Measurements from ENCODE around the gene ATP9A. TPM values are rescaled to one million over a fixed set of nuclear protein-coding genes. Genes with fewer than 3 reads are reported as not detected.

The ATP9A gene
- total RNA-seq, 1 experiment from 2014 or later = 7.3 TPM

DNA sequence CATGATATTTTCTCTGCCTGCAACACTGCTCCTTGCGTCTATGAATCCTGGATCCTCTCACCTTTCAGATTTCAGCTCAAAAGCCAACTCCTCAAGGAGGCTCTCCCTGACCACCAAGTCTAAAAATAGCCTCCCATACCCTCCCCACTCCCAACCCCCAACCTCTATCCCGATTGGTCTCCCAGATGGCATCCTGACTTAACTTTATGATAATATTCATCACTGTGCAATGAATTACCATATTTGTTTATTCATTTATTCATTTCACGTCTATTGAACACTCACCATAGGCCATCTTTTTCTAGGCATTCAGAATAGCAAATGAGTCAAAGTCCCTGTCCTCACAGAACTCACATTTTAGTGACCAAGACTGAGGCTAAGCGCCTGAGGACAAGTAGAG, 183.0 kb downstream of the ATP9A start:
- Mint-ChIP-seq H3K27me3 (ENCODE audit: insufficient read depth, unreplicated experiment) (peaks cover 16% of the 10 kb centered on the region), H3K36me3 (ENCODE audit: insufficient read depth, unreplicated experiment) (peaks cover 6% of the 10 kb centered on the region), H3K9me3 (ENCODE audit: unreplicated experiment) (no peaks in the 10 kb centered on the region), H3K4me3 (ENCODE audit: unreplicated experiment) (no peak overlapping the region), H3K27ac (ENCODE audit: low read depth, unreplicated experiment) (no peak overlapping the region), H3K4me1 (ENCODE audit: insufficient read depth, unreplicated experiment) (no peaks in the 10 kb centered on the region)
- BruUV-seq (replicated peaks) = no TSS peak
- ChIA-PET CTCF (interaction anchor here (0.8 to 2.8 kb wide), 2 partner anchors 10 to 199 kb away, joined by 3 to 21 read pairs; no protein-coding TSS in a partner anchor), POLR2A (interaction anchor here (0.6 kb wide), 1 partner anchor 460 kb away, joined by 3 read pairs; no protein-coding TSS in a partner anchor)
- no peak for DNase-seq (ENCODE audit: unreplicated experiment)
- TF ChIP-seq, protein P1, sequence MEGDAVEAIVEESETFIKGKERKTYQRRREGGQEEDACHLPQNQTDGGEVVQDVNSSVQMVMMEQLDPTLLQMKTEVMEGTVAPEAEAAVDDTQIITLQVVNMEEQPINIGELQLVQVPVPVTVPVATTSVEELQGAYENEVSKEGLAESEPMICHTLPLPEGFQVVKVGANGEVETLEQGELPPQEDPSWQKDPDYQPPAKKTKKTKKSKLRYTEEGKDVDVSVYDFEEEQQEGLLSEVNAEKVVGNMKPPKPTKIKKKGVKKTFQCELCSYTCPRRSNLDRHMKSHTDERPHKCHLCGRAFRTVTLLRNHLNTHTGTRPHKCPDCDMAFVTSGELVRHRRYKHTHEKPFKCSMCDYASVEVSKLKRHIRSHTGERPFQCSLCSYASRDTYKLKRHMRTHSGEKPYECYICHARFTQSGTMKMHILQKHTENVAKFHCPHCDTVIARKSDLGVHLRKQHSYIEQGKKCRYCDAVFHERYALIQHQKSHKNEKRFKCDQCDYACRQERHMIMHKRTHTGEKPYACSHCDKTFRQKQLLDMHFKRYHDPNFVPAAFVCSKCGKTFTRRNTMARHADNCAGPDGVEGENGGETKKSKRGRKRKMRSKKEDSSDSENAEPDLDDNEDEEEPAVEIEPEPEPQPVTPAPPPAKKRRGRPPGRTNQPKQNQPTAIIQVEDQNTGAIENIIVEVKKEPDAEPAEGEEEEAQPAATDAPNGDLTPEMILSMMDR (IDR thresholded peaks at IDR 0.05; ENCODE audit: unreplicated experiment) = no peak
- intact Hi-C loops (cut with micrococcal nuclease) = no loop called here

DNA sequence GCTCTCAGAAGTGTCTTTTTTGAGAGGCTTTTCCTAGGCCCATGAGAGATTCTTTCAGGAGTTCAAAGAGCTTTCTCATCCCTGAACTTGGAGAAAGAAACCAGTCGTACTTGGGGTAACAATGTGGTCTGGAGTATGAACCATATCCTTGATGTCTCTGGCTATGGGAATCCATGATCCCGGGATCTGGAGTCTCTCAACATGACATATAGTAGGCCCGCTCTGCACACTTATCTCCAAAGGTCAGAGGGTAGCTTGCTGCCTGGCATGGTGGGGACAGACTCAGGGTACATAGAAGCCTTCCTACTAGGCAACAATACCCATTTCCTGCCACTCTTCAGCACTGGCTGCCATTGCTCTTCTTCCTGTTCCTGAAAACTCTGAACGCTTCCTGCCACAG, 183.5 kb downstream of the ATP9A start:
- no peak overlapping the region for H3K27ac Mint-ChIP-seq (ENCODE audit: low read depth, unreplicated experiment)
- H3K4me1 Mint-ChIP-seq (ENCODE audit: insufficient read depth, unreplicated experiment) = no peaks in the 10 kb centered on the region
- H3K9me3 Mint-ChIP-seq (ENCODE audit: unreplicated experiment) = no peaks in the 10 kb centered on the region
- TF ChIP-seq, protein P1 (IDR thresholded peaks at IDR 0.05; ENCODE audit: unreplicated experiment) = no peak
- no peak for DNase-seq (ENCODE audit: unreplicated experiment)
- H3K27me3 Mint-ChIP-seq (ENCODE audit: insufficient read depth, unreplicated experiment) = peaks cover 16% of the 10 kb centered on the region
- intact Hi-C loops (cut with micrococcal nuclease) = no loop called here
- CTCF ChIA-PET = interaction anchor here (0.8 to 2.8 kb wide), 3 partner anchors 10 to 212 kb away, joined by 3 to 21 read pairs (median 6); no protein-coding TSS in a partner anchor
- H3K4me3 Mint-ChIP-seq (ENCODE audit: unreplicated experiment) = no peak overlapping the region
- no TSS peak for BruUV-seq (replicated peaks)
- H3K36me3 Mint-ChIP-seq (ENCODE audit: insufficient read depth, unreplicated experiment) = peaks cover 10% of the 10 kb centered on the region
- POLR2A ChIA-PET = interaction anchor here (0.6 kb wide), 1 partner anchor 461 kb away, joined by 3 read pairs; no protein-coding TSS in a partner anchor

DNA sequence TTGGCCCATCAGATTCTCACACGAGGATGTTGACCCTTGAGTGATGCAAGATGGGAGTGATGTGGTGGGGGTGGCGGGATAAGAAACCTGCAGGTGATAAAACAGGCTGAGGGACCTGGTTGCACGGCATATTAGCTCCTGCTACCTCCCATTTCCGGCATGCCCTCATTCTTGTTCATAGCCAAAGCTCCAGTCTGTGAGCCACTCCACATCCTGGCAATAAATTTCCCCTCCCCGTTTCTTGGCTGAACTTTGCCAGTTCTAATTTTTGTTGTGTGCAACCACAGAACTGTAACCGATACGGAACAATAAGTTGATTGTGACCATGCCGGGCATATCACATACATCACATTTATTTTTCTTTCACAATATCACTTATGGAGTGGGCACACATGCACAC, 184.1 kb downstream of the ATP9A start:
- POLR2A ChIA-PET = no interaction called here
- peaks cover 16% of the 10 kb centered on the region for H3K27me3 Mint-ChIP-seq (ENCODE audit: insufficient read depth, unreplicated experiment)
- no peak overlapping the region for H3K27ac Mint-ChIP-seq (ENCODE audit: low read depth, unreplicated experiment)
- no peak overlapping the region for H3K4me3 Mint-ChIP-seq (ENCODE audit: unreplicated experiment)
- DNase-seq (ENCODE audit: unreplicated experiment) = no peak
- intact Hi-C loops (cut with micrococcal nuclease) = no loop called here
- peaks cover 13% of the 10 kb centered on the region for H3K36me3 Mint-ChIP-seq (ENCODE audit: insufficient read depth, unreplicated experiment)
- CTCF ChIA-PET = interaction anchor here (0.5 to 1.7 kb wide), 3 partner anchors 11 to 226 kb away, joined by 3 to 12 read pairs (median 6); no protein-coding TSS in a partner anchor
- no TSS peak for BruUV-seq (replicated peaks)
- H3K9me3 Mint-ChIP-seq (ENCODE audit: unreplicated experiment) = no peaks in the 10 kb centered on the region
- no peaks in the 10 kb centered on the region for H3K4me1 Mint-ChIP-seq (ENCODE audit: insufficient read depth, unreplicated experiment)
- TF ChIP-seq, protein P1 (IDR thresholded peaks at IDR 0.05; ENCODE audit: unreplicated experiment) = no peak

DNA sequence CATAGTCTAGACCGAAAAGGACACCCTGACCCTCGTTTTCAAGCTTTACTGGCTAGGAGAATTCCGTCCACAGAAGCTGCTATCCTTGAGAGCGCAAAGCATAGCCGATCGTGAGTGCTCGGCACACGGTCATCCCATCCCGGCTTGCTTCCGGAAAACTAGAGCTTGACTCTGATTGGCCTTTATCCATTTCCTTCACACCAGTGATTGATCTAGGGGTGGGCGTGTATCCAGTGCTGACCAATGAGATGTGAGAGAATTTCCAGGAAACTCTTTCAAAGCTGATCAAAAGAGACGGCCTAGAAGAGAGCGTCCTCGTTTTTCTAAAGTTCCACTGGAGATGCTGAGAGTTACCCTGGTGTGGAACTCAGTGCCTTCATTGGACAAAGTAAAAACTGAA, 184.7 kb downstream of the ATP9A start:
- CTCF ChIA-PET = interaction anchor here (0.5 to 1.7 kb wide), 7 partner anchors 10 to 257 kb away, joined by 3 to 12 read pairs (median 3); no protein-coding TSS in a partner anchor
- no TSS peak for BruUV-seq (replicated peaks)
- intact Hi-C loops (cut with micrococcal nuclease) = no loop called here
- no peak for DNase-seq (ENCODE audit: unreplicated experiment)
- TF ChIP-seq, protein P1 (IDR thresholded peaks at IDR 0.05; ENCODE audit: unreplicated experiment) = no peak
- Mint-ChIP-seq H3K27ac (ENCODE audit: low read depth, unreplicated experiment) (no peak overlapping the region), H3K36me3 (ENCODE audit: insufficient read depth, unreplicated experiment) (peaks cover 13% of the 10 kb centered on the region), H3K27me3 (ENCODE audit: insufficient read depth, unreplicated experiment) (peaks cover 16% of the 10 kb centered on the region), H3K4me3 (ENCODE audit: unreplicated experiment) (no peak overlapping the region), H3K9me3 (ENCODE audit: unreplicated experiment) (no peaks in the 10 kb centered on the region), H3K4me1 (ENCODE audit: insufficient read depth, unreplicated experiment) (no peaks in the 10 kb centered on the region)
- POLR2A ChIA-PET = no interaction called here

Measured in MCF 10A (cell line).